Activated CD4-positive, alpha-beta T cell treated with anti-CD3 and anti-CD28 coated beads, Interleukin-2, amount 50 U/mL, for 16 hours (primary cell): ENCODE data around the gene CREM.
"Not testable (repeated sequence)": the region's sequence is repeated elsewhere in the genome, so short reads cannot be mapped to it uniquely, and the experiment has no call there.

Experiments
- DNase-seq: peaks from one replicate; pipeline ENCODE4 v3.0.0-alpha.2; 2020

The CREM gene

DNA sequence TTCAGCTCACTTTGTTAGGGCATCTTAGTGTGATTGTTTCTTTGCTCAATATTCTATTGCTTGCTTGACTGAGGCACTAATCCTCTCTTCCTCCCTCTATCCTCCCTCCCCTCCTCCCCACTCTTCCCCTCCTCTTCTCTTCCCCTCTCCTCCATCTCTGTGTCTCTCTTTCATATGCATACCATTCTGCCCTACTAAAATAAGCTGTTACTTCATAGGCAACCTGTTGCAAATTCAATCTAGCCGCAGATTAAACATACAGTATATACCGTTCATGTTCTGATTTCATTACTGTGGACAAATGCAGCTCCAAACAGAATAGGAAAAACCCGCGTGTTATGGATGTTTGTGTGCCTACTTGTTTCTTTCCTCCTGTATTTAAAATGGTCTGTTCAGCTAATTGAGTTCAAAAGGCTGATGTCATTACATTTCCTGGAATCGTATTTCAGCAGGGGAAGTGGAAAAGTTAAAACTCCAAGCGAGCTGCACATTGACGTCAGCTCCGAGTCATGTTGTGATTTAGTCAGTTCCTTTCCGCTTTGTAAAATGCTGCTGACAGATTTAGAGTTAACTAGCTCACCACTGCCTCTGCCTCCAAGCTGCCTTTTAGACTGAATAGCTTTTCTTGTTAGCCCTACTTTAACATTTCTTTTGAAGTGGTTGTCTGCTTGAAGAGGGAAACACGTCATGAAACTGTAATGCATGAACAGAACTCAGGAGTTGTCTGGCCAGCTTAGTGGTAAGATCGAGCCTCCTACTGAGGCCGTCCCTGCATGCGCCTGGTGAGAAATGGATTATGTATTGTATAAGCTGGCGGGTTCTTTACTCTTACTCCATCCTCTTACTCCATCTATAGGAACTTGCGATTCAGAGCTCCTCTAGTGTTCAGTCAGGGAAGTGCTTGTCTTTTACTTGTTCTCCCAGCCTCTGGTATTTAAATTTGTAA lies 69.0 kb downstream of the CREM start:
- DNase-seq, result peak; percentile 91

- no peak for DNase-seq
Observed at GRCh38 chr10:35200487-35200886, 73.8 kb downstream of the CREM start.

GRCh38 chr10:35201234-35201633 lies 74.6 kb downstream of the CREM start:
- no peak for DNase-seq

DNA sequence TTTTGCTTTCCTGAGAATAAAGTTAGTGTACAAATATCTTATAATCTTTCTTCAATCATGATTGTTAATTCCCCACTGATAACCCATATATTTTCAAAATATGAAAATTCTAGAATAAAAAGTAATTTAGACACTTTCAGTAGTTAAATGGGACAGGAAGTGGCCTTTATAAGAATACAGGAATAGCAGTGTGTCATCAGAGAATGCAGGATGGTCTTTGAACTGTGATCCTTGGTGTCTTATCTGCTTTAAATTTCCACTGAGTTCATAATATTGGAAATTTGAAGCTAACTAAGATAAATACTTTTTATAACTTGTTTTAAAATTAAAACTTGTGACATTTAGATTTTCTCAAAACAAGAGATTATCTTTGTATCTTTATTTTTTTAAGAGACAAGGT lies 75.4 kb downstream of the CREM start:
- DNase-seq, result no peak

DNA sequence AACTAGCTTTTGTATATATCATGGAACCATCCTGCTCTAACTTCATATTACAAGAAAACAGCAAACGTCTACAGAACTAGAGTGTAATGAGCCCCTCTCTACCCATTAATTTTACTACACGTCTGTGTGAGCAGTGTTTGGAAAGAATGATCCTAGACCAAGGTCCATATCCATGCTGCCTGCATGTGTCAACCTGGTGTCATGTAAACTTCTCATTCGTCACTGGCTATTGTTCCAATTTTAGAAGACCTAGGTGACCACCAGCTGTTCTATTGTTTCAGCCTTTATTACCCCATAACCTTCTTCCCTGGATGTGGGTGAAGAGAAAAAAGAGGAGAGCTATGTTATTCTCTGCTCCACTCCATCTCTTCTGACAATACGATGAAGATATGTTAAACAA lies 77.1 kb downstream of the CREM start:
- DNase-seq, result no peak

DNA sequence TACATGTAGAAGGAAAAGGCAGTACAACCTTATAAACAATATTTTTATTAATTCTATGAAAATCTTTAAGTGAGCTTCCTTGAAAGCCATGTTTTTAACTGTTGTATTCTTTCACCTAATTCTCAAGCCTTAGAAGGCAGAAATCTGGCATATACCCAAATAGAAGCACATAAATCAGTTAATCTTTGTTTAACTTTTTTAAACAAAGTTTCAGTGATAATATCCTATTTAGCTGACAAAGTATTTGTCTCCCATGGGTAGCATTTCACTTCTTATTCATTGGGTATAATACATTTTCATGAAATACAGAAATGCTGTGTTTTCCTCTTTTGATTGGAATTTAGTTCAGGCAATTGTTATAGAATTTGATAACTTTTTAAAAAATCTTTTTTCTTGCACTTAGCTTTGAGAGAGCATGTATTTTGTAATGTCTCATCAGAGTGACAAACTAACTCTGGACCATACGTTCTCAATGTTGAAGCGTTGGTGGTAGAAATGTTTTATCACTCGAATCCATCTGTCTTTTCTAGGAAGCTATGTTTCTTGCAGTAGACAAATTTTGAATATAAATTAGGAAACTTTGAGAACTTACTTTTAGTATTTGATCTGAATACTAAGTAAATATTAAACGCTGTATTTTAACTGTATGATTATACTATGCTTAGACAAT lies 78.1 kb downstream of the CREM start:
- DNase-seq, result no peak

DNA sequence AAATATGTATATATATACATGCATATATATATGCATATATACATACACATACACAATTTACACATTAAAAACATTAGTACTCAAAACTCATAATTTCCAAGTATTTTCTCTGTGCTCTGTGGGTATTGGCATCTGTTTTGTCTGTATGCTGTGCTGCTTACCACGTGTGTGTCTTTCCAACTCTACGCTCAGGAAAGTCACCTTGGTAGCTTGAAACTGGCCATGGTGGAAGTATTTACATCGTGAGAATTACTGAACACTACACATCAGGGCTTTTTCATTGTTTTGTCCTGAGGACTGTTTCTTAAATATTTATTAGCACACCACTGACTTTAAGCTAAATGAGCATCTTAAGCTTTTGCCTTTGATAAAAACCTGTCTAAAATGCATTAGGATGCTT lies 79.6 kb downstream of the CREM start:
- no peak for DNase-seq

GRCh38 chr10:35208536-35208935 lies 81.9 kb downstream of the CREM start:
- peak; percentile 91 for DNase-seq

- DNase-seq, result no peak
Observed at GRCh38 chr10:35208949-35209613, 82.4 kb downstream of the CREM start.

DNA sequence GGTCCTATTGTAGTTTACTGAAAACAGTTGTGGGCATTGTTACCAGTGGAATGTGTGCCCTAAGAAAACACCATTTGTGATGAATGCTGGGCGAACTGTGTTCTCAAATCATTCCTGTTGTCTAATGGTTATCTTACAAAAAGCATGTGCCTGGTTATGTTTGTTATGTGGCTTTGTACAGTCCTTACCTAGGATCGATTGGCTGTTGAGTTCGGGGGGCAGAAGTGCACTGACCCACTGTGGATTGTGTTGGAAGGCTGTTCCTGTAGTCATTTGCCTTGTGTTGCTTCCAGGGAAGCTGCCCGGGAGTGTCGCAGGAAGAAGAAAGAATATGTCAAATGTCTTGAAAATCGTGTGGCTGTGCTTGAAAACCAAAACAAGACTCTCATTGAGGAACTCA lies 84.3 kb downstream of the CREM start:
- no peak for DNase-seq

- DNase-seq, result no peak
Observed at GRCh38 chr10:35211390-35211789, 84.7 kb downstream of the CREM start.

- DNase-seq, result no peak
Observed at GRCh38 chr10:35212856-35213255, 86.2 kb downstream of the CREM start.

DNA sequence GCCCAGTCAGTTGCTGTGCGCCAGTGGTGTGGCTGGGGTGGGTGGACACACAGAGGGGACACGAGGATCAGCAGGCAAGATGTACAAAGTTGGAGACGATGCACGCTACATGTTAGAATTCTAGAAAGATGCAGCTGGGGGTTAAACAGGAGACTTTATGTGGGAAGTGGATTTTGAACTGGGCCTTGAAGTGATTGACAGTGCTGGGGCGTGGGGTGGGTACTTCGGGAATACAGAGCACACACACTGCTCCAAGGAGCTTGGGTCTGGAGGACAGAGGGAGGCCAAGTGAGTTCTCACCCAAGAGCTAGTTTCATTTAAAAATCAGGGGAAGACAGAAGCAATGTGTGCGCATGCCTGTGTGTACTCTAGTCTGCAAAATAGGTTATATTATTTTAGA lies 87.1 kb downstream of the CREM start:
- no peak for DNase-seq

GRCh38 chr10:35214607-35215020 lies 88.0 kb downstream of the CREM start:
- no peak for DNase-seq

GRCh38 chr10:35215107-35215506 lies 88.5 kb downstream of the CREM start:
- no peak for DNase-seq

- DNase-seq, result peak; percentile 55
Observed at GRCh38 chr10:35216303-35216905, 89.8 kb downstream of the CREM start.

GRCh38 chr10:35216956-35217355 lies 90.3 kb downstream of the CREM start:
- not testable (repeated sequence) for DNase-seq

DNA sequence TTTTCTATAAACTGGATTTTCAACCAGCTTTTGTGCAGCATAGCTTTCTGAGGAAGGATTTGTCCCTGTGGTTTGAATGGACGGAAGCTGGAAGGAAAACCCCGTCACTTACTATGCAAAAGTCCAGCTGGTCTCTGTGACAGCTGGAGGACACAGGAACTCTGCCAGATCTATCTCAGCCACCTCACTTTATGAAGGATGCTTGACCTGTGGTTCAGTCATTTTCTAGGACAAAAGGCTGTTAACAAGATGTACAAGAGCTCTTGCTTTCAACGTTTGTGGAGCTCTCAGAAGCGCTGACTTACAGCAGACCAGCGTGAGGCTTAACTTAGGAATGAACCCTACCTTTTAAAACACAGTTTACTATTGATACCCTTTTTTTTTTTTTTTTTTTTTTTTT lies 90.8 kb downstream of the CREM start:
- DNase-seq, result no peak

- DNase-seq, result peak; percentile 89
Observed at GRCh38 chr10:35218339-35218955, 91.8 kb downstream of the CREM start.

GRCh38 chr10:35219292-35219691 lies 92.6 kb downstream of the CREM start:
- DNase-seq, result peak; percentile 60

- DNase-seq, result no peak
Observed at GRCh38 chr10:35219891-35220890, 93.5 kb downstream of the CREM start.
